Activated T-cell treated with anti-CD3 and anti-CD28 coated beads for 24 hours (primary cell): ENCODE data around the gene POT1.

Experiments
- DNase-seq: peaks from one replicate; pipeline ENCODE4 v3.0.0-alpha.2; 2020; ENCODE audit warnings: low read depth

The POT1 gene

DNA sequence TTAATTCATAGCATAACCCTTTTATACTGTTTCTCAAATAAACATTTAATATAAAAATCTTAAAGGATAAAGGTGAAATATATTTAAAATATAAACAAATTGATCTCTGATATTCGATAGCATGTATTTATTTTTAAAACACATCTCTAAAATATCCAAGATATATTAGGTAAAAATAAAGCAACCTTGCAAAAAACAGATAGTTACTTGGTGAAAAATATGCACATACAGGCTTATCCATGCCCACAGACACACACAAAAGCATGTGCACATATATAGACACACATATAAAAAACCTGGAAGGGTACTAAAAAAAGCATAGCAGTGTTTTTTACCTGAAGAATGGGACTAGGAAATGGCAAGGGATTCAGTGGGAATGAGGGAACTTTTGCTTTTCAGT is 19.8 kb downstream of the POT1 start:
- no peak for DNase-seq

GRCh38 chr7:124908259-124908658 is 21.4 kb downstream of the POT1 start:
- DNase-seq = no peak

- DNase-seq = no peak
Observed at GRCh38 chr7:124907490-124907889, 22.1 kb downstream of the POT1 start.

- DNase-seq = no peak
Observed at GRCh38 chr7:124898531-124898930, 31.1 kb downstream of the POT1 start.

DNA sequence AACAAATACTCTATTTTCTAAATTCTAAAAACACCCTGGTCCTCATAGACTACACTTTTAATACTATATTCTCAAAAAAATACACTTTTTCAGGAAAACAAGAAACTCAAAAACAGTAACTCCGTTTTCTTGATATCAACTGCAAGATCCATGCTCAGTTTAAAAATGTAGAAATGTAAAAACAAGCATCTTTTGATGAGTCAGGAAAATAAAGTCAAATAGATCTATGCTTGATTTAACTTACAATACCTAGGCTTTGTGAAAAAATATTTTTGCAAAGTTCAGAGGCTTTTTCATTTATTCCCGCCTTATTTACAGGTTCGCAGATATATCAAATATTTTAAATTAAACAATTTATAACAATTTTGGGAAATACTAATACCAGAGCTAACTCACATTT is 33.6 kb downstream of the POT1 start:
- DNase-seq = no peak

GRCh38 chr7:124893140-124893827 is 36.3 kb downstream of the POT1 start:
- DNase-seq = no peak

DNA sequence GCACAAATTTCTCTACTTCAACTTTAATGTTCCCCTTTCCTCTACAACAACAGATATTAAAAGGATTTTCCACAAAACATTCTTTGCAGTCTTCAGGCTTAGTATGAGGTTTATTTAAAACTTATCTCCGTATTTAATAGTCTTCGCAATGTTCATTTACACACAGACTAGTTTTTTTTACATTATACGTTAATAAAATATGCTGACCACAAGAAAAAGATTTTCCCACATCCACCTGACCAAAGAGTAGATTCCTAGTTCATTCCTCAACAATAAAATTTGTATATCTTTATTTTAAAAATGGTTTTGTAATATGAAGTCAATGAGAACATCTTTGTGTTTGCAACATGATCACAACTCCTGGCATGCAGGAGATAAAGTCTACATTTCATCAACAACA is 42.4 kb downstream of the POT1 start:
- DNase-seq = no peak

DNA sequence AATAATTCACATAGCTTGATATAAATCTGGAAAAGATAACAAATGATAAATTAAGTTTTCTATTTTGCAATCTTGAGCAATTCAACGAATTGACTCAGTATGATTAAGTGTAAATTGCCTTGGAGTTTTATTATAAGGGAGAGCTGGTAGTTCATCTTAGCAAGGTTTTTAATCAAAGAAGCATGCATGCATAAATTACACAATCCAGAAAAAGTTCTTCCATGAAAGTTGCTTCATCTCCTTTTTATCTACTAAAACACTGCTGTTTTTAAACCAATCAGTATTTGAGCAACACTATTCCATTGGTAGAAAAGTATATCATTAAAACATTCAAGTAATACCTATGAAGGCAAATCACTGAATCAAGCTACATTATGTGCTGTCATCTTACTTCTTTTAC is 47.6 kb downstream of the POT1 start:
- no peak for DNase-seq

GRCh38 chr7:124879771-124880170 is 49.9 kb downstream of the POT1 start:
- no peak for DNase-seq

DNA sequence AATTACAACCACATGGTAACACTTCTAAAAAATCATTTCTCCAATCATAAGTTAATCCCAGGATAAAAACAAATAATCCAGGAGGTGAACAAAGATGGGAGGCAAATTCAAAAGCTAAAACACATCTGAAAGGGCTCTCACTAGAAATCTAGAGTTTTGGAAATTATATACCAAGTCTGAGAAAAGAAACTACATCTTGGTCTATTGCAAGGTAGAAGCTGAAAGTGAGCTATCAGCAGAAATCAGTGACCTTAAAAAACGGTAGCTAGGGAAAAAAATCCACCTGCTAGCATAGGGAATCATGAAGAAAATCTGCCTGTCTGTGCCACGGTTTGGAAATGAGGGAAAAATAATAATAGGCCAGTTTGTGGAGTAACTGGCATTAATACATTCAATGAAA is 50.5 kb downstream of the POT1 start:
- no peak for DNase-seq

DNA sequence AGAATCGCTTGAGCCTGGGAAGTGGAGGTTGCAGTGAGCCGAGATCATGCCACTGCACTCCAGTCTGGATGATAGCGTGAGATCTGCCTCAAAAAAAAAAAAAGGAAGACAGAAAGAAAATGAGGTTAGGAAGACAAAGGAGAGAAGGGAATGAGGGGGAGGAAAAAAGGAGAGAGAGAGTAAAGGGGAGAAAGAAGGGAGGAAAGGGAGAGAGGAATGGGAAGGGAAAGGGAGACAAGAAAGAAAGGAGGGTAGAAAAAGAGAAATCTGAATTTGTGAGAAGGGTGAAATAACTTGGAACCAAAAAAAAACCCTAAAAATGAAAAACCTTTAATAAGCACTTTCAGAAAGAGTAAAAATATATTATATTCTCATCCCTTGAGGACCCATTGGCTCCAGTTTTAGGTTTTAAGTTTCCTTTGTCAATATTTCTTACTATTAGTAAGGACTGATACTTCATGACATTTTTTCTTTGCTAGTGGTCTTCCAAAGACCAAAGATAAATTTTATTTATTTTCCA is 54.9 kb downstream of the POT1 start:
- DNase-seq = no peak

DNA sequence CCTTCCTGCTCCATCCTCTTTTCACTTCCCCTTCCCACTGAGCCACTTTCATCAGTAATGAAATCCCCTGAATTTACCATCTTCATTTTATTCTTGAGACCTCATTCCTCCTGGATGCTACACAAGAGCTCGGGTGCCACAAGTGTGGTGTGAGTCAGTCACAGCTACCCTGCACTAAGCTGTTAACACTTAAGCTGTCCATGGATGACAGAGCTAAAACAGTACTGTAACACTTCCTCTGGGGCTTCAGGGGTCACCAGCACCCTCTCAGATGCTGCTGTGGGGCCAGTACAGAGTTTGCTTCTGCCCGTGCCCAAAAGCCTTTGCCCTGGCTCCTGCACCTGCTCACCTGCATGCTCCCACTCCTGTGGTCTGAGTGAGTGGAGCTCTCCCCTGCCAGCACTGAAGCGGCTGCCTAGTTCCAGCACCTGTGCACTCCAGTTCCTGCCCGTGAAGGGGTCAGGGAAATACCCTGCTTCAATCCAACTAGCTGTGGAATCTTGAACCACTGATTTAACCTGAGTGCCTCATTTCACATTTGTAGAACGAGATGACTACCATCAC is 71.9 kb downstream of the POT1 start:
- DNase-seq = no peak

DNA sequence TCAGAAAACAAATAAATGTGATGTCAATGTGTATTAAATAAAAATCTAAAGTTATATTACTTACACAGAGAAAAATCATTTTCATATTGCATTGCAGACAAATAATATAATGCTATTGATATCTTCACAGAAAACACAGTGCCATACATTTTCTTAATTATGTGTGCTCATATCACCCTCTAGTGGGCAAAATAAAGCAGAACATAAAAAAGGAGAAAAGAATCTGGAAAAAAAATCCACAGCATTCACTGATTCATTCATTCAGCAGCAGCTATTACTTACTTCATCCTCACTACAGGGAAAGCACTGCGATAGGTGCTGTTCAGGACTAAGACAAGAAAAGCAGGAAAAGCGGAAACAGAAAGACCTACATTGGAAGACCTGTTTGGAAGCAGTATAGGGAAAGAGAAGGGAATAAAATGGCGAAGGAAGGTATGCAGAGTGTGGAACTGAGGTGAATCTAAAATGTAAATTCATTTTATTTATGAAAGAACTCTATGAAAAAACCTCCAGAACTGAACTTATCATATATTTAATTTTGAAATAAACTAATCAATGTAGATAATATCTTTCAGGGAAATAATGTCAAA is 73.2 kb downstream of the POT1 start:
- DNase-seq = no peak

DNA sequence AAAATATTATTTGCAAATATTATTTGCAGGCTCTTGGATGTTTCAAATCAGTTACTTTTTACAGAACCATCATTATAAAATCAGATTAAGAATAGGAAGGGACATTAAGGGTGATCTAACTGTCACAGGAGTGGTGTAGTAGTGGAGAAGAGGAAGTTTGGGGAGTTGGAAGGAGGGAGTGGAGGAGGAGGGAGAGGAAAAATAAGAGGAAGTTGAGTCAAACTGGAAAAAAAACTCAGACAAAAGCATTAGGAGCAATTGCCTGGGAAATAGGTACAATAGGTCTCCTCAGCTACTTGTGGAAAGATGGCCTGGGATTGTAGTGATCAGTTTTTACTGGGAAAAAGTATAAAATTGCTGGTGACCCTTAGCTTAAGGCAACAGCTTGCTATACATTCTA is 86.3 kb downstream of the POT1 start:
- DNase-seq = no peak

DNA sequence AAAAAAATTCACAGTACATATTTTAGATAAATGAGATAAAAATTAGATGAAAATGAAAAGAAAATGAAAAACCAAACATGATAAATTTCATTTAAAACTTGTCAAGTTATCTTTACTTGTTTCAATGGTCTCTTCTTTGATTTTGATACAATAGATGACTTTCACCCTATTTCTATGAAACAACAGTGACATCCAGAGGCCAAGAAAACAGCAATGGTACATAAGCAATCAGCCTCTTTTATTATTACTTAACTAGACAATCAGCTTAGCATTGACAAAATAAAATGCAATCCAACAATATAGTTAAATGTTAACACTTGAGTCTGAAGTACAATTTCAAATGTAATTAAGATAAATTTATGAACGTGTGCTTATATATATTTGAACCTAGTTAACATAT is 89.2 kb downstream of the POT1 start:
- no peak for DNase-seq

- no peak for DNase-seq
Observed at GRCh38 chr7:124839687-124840086, 89.9 kb downstream of the POT1 start.

DNA sequence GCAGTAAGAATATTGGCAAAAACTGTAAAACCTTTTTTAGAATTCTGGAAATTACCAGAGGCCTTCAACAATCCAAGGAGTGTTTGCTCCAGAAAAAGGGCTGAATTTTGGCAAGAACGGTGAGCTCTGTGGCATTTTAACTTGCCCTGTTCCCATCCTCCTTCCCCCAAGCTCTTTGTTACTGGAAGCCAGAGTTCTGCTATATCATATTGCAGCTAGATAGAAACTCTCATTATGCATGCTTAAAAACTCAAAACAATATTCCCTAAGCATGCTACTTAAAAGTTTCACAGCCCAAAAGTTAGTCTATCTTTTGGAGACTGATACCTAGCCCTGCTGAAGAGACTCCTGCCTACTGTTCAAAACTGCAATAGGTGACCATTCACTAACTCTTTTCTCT is 93.5 kb downstream of the POT1 start:
- no peak for DNase-seq

GRCh38 chr7:124818807-124819206 is 110.8 kb downstream of the POT1 start:
- no peak for DNase-seq

DNA sequence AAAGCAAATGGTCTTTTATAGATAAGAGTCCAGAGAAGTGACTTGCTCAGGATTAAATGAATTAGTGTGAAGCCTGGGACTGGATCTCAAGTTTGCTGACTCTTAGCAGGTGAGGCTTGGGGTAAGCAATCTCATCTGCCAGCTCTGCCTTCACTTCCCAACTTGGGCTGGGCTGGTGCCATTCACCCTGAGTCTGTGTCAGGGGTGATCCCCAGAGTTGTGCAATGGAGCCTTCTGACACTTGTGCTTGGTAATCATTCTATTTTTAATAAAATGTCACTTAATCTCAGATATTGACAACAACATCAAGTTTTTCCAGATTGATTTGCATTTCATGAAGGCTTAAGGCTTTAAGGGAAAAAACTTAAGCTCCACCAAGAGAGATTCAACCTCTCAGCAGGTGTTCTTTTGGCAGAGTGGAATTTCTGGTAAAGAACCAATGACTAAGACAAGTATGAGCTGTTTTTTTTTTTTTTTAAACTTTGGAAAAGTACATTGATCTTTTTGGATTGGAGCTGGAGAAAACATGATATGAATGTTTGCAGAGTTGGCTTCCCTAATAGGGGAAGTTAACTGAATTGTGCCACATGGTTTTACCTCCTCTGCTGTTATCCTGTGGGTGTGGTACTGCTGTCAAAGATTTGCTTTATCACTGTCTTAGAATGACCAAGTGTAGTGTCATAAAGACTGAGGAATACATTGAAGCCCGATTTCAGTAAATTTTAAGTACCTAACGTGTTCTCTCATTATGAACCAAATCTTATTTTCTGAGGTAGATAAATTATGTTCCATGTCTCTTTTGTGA is 115.4 kb downstream of the POT1 start:
- DNase-seq = no peak

- no peak for DNase-seq
Observed at GRCh38 chr7:124812764-124813163, 116.9 kb downstream of the POT1 start.

DNA sequence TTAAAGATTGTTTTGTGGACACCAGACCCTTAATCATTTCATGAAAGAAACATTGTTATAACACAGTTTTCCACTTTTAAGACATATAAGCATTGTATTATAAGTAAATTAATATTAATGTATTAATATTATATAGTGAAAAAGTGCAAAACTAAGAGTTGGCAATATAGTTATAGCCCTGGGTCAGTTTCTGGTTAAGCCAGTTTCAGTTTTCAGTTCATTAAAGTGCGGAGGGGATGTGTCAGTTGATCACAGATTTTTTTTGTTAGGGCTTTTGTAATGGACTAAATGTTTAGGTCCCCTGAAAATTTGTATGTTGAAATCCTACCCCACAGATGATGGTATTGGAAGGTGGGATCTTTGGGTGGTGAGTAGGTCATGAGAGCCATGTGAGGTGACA is 118.3 kb downstream of the POT1 start:
- DNase-seq = no peak

GRCh38 chr7:124810605-124811004 is 119.0 kb downstream of the POT1 start:
- no peak for DNase-seq

- DNase-seq = no peak
Observed at GRCh38 chr7:124808206-124808605, 121.4 kb downstream of the POT1 start.
